Measurements from ENCODE around the gene NRG2.
A peak's percentile ranks its signal among the peaks of the same experiment; 100 is the strongest.

NRG2 gene

GRCh38 chr5:139997276-139997675 lies 45.8 kb downstream of the NRG2 start:
- Histone ChIP-seq H3K4me3 (no peak overlapping the region), H3K9me3 (ENCODE audit: low read depth, low read length) (no peaks in the 10 kb centered on the region), H3K36me3 (ENCODE audit: insufficient read depth, low read length) (no peaks in the 10 kb centered on the region), H3K9ac (ENCODE audit: insufficient read length) (no peak overlapping the region), H3K27ac (no peak overlapping the region)
- TF ChIP-seq EZH2 (IDR thresholded peaks at IDR 0.05), result no peak
- TF ChIP-seq FOXP2 (optimal IDR thresholded peaks at IDR 0.05; ENCODE audit: control extremely low read depth, extremely low read length, insufficient read depth), result no peak
- TF ChIP-seq POLR2AphosphoS5 (IDR thresholded peaks at IDR 0.05; ENCODE audit: borderline replicate concordance, low read depth, low read length), result no peak
- no peak for DNase-seq (ENCODE audit: low read depth, low spot score)

- Histone ChIP-seq H3K27ac (no peak overlapping the region), H3K36me3 (ENCODE audit: insufficient read depth, low read length) (no peaks in the 10 kb centered on the region), H3K9me3 (ENCODE audit: low read depth, low read length) (no peaks in the 10 kb centered on the region), H3K4me3 (no peak overlapping the region), H3K9ac (ENCODE audit: insufficient read length) (no peak overlapping the region)
- no peak for DNase-seq (ENCODE audit: low read depth, low spot score)
- TF ChIP-seq POLR2AphosphoS5 (IDR thresholded peaks at IDR 0.05; ENCODE audit: borderline replicate concordance, low read depth, low read length) (no peak), EZH2 (IDR thresholded peaks at IDR 0.05) (no peak), FOXP2 (optimal IDR thresholded peaks at IDR 0.05; ENCODE audit: control extremely low read depth, extremely low read length, insufficient read depth) (no peak)
These were observed 47.2 kb downstream of the NRG2 start for GRCh38 chr5:139995929-139996328.

GRCh38 chr5:139994234-139994633 lies 48.9 kb downstream of the NRG2 start:
- H3K9ac ChIP-seq (ENCODE audit: insufficient read length), result no peak overlapping the region
- H3K4me3 ChIP-seq, result no peak overlapping the region
- no peak overlapping the region for H3K27ac ChIP-seq
- H3K9me3 ChIP-seq (ENCODE audit: low read depth, low read length), result no peaks in the 10 kb centered on the region
- H3K36me3 ChIP-seq (ENCODE audit: insufficient read depth, low read length), result no peaks in the 10 kb centered on the region
- DNase-seq (ENCODE audit: low read depth, low spot score), result no peak
- no peak for TF ChIP-seq FOXP2 (optimal IDR thresholded peaks at IDR 0.05; ENCODE audit: control extremely low read depth, extremely low read length, insufficient read depth)
- no peak for TF ChIP-seq POLR2AphosphoS5 (IDR thresholded peaks at IDR 0.05; ENCODE audit: borderline replicate concordance, low read depth, low read length)
- TF ChIP-seq EZH2 (IDR thresholded peaks at IDR 0.05), result no peak

GRCh38 chr5:139985733-139986132 lies 57.4 kb downstream of the NRG2 start:
- Histone ChIP-seq H3K9me3 (ENCODE audit: low read depth, low read length) (no peaks in the 10 kb centered on the region), H3K4me3 (no peak overlapping the region), H3K27ac (no peak overlapping the region), H3K36me3 (ENCODE audit: insufficient read depth, low read length) (no peaks in the 10 kb centered on the region), H3K9ac (ENCODE audit: insufficient read length) (no peak overlapping the region)
- TF ChIP-seq POLR2AphosphoS5 (IDR thresholded peaks at IDR 0.05; ENCODE audit: borderline replicate concordance, low read depth, low read length), result no peak
- no peak for TF ChIP-seq EZH2 (IDR thresholded peaks at IDR 0.05)
- TF ChIP-seq FOXP2 (optimal IDR thresholded peaks at IDR 0.05; ENCODE audit: control extremely low read depth, extremely low read length, insufficient read depth), result no peak
- DNase-seq (ENCODE audit: low read depth, low spot score), result no peak

DNA sequence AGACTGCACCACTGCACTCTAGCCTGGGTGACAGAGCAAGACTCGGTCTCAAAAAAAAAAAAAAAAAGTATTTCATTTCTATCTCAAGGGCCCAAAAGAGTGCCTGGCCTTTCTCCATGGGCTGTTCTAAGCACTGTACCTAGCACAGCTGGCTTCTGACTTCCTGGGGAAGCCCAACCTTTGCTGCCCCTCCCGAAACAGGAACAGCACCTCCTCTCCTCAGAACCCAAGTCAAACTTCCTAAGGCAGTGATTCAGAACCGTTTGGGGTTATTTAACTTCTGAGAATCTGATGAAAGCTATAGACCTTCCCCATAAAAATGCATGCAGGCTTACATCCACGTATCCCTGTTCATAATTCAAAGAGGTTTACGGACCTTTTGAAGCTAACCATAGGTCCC lies 57.8 kb downstream of the NRG2 start:
- H3K4me3 ChIP-seq, result no peak overlapping the region
- no peak overlapping the region for H3K9ac ChIP-seq (ENCODE audit: insufficient read length)
- no peak for TF ChIP-seq POLR2AphosphoS5 (IDR thresholded peaks at IDR 0.05; ENCODE audit: borderline replicate concordance, low read depth, low read length)
- no peak for TF ChIP-seq EZH2 (IDR thresholded peaks at IDR 0.05)
- no peak for TF ChIP-seq FOXP2 (optimal IDR thresholded peaks at IDR 0.05; ENCODE audit: control extremely low read depth, extremely low read length, insufficient read depth)
- no peak for DNase-seq (ENCODE audit: low read depth, low spot score)
- no peaks in the 10 kb centered on the region for H3K36me3 ChIP-seq (ENCODE audit: insufficient read depth, low read length)
- no peak overlapping the region for H3K27ac ChIP-seq
- no peaks in the 10 kb centered on the region for H3K9me3 ChIP-seq (ENCODE audit: low read depth, low read length)

DNA sequence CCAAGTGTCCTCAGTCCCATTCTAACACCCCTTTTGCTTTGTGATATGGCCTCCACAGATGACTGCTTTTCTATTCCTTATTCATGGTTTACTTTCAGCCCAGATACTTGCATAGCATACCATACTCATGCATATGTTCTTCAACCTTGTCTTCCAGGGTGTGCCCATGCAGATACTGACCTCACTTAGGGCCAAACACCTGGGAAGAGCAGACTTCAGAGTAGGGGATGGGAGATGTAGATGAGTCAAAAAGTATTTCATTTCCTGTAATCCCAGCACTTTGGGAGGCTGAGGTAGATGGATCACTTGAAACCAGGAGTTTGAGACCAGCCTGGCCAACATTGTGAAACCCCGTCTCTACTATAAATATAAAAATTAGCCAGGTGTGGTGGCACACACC lies 58.3 kb downstream of the NRG2 start:
- TF ChIP-seq POLR2AphosphoS5 (IDR thresholded peaks at IDR 0.05; ENCODE audit: borderline replicate concordance, low read depth, low read length), result no peak
- TF ChIP-seq FOXP2 (optimal IDR thresholded peaks at IDR 0.05; ENCODE audit: control extremely low read depth, extremely low read length, insufficient read depth), result no peak
- TF ChIP-seq EZH2 (IDR thresholded peaks at IDR 0.05), result no peak
- H3K9me3 ChIP-seq (ENCODE audit: low read depth, low read length), result no peaks in the 10 kb centered on the region
- DNase-seq (ENCODE audit: low read depth, low spot score), result no peak
- H3K4me3 ChIP-seq, result no peak overlapping the region
- no peaks in the 10 kb centered on the region for H3K36me3 ChIP-seq (ENCODE audit: insufficient read depth, low read length)
- no peak overlapping the region for H3K27ac ChIP-seq
- no peak overlapping the region for H3K9ac ChIP-seq (ENCODE audit: insufficient read length)

DNA sequence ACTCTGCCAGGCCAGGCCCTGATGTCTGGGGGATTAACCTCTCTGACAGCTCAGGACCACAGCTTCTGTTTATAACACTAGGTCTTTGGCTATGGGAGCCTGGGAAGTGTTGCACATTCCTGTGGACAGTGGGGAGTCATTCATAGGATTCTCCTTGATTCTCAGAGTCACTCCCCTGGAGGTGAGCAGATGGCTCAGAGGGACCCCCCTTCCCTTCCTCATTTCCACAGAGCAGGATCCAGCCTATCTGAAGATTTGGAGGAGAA lies 60.2 kb downstream of the NRG2 start:
- Histone ChIP-seq H3K9ac (ENCODE audit: insufficient read length) (no peak overlapping the region), H3K27ac (no peak overlapping the region), H3K9me3 (ENCODE audit: low read depth, low read length) (no peaks in the 10 kb centered on the region), H3K4me3 (0 out of 2 replicates have a peak overlapping the region, but pooled peaks have one; percentile 64), H3K36me3 (ENCODE audit: insufficient read depth, low read length) (no peaks in the 10 kb centered on the region)
- no peak for DNase-seq (ENCODE audit: low read depth, low spot score)
- TF ChIP-seq POLR2AphosphoS5 (IDR thresholded peaks at IDR 0.05; ENCODE audit: borderline replicate concordance, low read depth, low read length), result no peak
- TF ChIP-seq EZH2 (IDR thresholded peaks at IDR 0.05), result no peak
- no peak for TF ChIP-seq FOXP2 (optimal IDR thresholded peaks at IDR 0.05; ENCODE audit: control extremely low read depth, extremely low read length, insufficient read depth)

- H3K9me3 ChIP-seq (ENCODE audit: low read depth, low read length), result no peaks in the 10 kb centered on the region
- H3K4me3 ChIP-seq, result peak overlapping the region; percentile 64
- TF ChIP-seq FOXP2 (optimal IDR thresholded peaks at IDR 0.05; ENCODE audit: control extremely low read depth, extremely low read length, insufficient read depth) (no peak), POLR2AphosphoS5 (IDR thresholded peaks at IDR 0.05; ENCODE audit: borderline replicate concordance, low read depth, low read length) (peak; percentile 29; the same call in 1 of the 2 replicates)
- peak; percentile 98 for DNase-seq (ENCODE audit: low read depth, low spot score)
- no peak overlapping the region for H3K27ac ChIP-seq
- no peaks in the 10 kb centered on the region for H3K36me3 ChIP-seq (ENCODE audit: insufficient read depth, low read length)
- no peak overlapping the region for H3K9ac ChIP-seq (ENCODE audit: insufficient read length)
These were observed 60.7 kb downstream of the NRG2 start for GRCh38 chr5:139982157-139982974.

- no peaks in the 10 kb centered on the region for H3K36me3 ChIP-seq (ENCODE audit: insufficient read depth, low read length)
- H3K9ac ChIP-seq (ENCODE audit: insufficient read length), result no peak overlapping the region
- H3K27ac ChIP-seq, result no peak overlapping the region
- H3K4me3 ChIP-seq, result no peak overlapping the region
- no peaks in the 10 kb centered on the region for H3K9me3 ChIP-seq (ENCODE audit: low read depth, low read length)
- peak; percentile 44 for DNase-seq (ENCODE audit: low read depth, low spot score)
- TF ChIP-seq POLR2AphosphoS5 (IDR thresholded peaks at IDR 0.05; ENCODE audit: borderline replicate concordance, low read depth, low read length), result no peak
- peak; percentile 11 for TF ChIP-seq FOXP2 (optimal IDR thresholded peaks at IDR 0.05; ENCODE audit: control extremely low read depth, extremely low read length, insufficient read depth)
These were observed 62.3 kb downstream of the NRG2 start for GRCh38 chr5:139980765-139981164.

Measured in SK-N-MC (cell line).